HG03432 (cell line): ENCODE data around the gene GRIA1.

Source experiments
- ATAC-seq: cut with Tn5 transposase; IDR thresholded peaks from one replicate; pipeline ENCODE4 v1.9.1; 2021; ENCODE audit warnings: mild to moderate bottlenecking, moderate library complexity; ENCODE audit not compliant: unreplicated experiment

Gene GRIA1

DNA sequence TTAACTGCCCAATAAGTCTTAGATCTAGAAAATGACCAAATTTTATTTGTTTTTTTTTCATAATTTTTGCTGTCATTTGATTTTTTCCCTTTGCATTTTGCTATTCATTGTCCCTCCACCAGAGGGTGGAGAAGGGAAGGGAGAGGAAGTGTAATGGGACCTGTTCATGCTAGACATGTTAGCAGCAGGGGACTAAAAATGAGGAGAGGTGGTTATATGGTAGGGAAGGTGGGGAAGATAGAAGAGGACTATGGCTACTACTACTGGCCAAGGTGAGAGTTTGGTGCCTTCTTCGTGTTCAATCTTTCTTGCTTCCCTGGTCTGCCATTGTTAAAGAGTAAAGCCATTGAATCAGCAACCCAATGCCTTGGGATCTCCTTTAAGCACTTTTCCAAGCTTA lies 6.4 kb downstream of the GRIA1 start:
- ATAC-seq: peak; percentile 66

DNA sequence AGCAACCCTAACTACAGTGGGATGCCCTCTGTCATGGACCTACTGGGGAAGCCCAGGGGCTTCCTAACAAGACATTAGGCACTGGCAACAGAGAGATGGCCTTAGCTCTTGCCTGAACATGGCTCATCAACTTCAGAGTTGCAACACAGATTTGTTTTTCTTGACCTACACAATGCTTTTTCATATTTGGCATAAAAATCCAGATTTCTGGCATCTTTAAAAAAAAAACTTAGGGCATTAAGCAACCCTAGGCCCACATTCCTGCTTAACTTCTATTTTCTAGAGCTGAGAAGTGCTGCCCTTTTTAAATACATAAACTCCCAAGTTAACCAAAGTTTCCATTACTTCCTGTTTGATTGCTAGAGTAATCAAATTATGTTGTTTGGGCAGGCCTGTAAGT lies 8.0 kb downstream of the GRIA1 start:
- no peak for ATAC-seq

DNA sequence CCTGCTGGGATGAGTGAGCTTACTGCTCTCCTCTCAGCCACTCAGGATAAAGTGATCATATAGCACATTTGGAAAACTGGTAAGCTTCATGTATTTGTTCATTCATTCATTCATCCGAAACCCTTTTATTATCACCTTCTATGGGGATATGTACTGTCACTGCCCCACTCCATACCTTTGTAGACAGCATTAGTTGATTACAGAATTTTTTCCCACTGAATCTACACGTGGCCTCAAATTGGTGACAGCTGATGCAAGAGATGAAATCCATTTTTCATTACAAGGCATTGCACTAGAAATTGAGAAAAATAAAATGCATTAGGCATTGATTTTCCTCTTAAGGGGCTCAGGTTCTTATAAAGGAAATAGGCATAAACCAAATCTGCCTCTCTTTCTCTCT lies 9.7 kb downstream of the GRIA1 start:
- no peak for ATAC-seq

DNA sequence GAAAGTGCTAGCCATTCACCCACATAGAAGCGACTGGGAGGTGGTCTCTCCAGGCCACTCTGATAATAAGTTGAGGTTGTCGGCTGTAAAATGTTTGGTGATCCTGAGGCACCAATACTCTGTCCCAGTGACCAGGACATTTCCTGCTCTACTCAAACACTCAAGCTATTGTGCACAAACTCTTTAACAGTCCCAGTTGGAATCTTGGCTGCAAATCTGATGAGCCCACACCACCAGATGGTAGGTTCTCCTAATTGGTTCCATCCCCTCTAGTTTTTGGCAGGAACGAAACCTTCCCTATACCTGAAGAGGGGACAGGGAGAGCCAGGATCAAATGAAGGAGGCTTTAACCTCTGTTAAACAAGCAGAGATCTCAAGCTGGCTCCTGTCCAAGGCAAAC lies 14.3 kb downstream of the GRIA1 start:
- no peak for ATAC-seq

DNA sequence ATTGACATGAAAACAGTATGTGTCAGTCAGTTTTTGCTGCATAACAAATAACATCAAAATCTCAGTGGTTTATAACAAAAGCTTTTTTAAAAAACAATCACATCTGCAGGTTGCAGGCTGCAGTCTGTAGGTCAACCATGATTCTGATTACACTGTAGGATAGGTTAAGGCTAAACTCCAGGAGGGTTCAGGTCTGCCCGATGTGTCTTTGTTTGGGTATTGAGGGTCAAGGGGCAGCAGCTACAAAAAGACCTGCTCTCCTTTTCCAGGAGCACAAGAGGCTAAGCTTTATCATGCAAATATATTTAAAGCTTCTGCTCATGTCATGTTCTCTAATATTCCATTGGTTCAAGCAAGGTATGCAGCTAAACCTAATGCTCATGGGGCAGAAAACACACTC lies 18.2 kb downstream of the GRIA1 start:
- ATAC-seq: no peak

DNA sequence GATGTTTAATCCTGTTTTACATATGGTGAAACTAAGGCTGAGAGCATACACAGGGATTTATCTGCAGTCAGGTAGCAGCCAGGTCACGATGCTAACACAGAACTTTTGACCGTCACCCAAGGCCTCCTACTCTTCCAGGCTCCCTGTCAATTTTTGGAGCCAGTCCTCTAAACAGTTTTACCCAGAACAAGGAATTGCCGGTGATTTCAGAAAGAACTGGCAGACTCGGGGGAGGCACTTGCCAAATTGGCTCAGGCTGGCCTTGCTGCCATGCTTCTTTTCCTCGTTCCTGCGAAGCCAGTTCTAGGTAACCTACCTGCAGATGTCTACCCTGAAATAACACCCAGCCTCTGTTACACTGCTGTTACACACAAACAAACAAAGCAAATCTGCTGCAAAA lies 21.2 kb downstream of the GRIA1 start:
- no peak for ATAC-seq

DNA sequence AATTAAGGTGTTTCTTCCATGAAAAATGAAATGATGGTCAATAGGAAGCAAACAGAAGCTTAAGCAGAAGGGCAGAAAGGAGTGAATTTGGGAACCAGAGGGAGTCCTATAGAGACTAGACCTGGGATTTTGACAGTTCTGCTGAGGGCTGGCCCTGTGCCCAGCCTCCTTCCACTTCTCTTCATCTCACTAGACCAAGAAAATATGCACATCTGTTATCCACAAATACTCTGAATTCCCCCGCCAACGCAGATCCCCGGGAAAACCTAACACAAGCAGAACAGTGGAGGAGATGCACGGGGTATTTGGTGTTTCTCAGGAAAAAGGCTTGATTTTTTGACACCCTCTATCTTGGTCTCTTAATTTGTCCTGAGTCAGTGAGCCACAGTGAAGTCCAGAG lies 22.7 kb downstream of the GRIA1 start:
- ATAC-seq: no peak

DNA sequence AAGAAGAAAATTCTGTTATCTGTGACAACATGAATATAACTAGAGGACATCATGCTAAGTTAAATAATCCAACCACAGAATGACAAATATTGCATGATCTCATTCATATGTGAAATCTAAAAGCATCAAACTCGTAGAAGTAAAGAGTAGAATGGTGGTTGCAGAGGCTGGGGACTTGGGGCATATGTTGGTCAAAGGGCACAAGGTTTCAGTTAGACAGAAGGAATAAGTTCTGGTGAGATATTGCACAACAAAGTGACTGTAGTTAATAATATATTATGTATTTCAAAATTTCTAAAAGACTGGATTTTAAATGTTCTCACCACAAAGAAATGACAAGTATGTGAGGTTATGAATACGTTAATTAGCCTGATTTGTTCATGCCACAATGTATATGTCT lies 24.8 kb downstream of the GRIA1 start:
- ATAC-seq: no peak

DNA sequence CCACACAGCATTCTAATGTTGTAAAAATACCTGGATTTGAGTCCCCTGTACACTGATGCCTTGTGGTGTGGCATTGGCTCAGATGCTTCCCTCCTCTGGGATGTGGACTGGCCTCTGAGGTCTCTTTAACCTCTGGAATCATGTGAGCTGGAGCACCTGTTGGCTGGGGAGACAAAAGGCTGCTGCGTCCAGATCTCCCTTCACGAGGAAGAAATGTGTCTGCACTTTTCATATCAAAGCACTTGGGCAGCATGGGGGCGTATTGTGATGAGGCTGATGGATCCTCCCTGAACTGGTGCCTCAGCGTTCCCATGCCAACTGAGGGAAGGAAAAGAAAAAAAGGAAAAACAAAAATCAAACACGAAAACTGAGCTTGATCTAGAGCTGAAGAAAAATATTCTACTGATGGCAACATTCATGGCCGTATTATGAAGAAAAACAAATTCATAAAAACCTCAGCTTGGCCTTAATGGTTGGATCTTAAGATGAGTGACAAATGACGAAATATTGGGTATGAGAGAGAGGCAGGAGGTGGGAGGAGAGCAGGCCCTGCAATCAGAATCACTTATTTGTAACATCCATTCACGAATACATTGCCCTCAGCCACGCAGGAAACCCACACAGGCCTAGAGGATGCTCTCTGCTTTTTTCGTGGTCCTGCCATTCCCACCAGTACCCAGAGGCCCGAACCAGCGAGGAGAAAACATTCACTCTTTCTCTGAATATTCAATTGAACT lies 26.2 kb downstream of the GRIA1 start:
- ATAC-seq: no peak

DNA sequence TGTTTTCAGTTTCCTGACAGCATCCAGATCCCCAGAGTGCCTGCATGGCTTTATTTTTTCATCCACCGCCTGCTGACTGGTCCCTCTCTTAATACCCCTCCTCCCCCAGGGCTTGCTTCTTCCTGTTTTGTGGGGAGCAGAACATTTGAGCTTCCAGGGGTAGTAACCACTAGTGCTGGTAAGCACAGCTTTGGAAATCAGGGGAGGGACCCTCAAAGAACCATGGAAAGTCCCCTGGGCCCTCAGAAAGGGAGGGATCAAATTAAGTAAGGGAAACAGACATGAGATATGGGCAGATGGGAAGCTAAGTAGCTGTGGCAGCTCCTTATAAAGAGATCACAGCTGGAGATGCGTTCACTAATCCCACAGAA lies 26.8 kb downstream of the GRIA1 start:
- ATAC-seq: no peak

DNA sequence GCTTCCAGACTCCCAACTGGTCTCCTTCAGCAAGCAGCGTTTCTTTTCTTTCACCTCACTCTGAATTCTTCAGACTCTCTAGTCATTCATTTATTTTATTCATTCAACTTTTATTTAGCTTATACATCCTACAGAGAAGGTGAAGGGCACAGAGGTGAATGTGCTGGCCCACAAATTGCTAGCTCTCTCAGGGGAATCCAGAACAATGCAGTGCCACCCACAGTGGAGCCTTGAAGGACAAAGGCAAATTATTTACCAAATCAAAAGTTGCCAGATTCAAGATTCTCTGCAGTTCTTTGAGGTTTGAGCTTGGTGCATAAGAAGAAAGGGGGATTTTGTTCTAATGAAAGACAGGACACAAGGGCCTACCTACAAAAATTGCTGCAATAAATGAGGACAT lies 29.7 kb downstream of the GRIA1 start:
- no peak for ATAC-seq

DNA sequence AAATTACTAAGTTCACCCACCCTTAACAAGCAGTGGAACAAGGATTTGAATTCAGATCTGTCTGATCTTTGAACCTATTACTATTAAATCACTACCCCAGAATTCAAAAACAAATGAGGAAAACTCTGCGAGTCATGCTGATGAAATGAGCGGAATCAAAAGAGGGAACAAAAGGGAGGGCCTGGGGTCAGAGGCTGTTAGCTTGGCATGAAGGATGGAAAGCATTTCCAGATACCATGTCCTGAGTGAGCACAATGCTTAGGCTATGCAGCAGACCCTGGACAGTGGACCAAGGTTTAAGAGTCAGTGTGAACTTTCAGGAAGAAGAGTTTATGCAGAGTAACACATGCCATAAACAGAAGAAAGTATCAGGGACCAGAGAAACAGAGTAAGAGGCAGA lies 30.5 kb downstream of the GRIA1 start:
- no peak for ATAC-seq

DNA sequence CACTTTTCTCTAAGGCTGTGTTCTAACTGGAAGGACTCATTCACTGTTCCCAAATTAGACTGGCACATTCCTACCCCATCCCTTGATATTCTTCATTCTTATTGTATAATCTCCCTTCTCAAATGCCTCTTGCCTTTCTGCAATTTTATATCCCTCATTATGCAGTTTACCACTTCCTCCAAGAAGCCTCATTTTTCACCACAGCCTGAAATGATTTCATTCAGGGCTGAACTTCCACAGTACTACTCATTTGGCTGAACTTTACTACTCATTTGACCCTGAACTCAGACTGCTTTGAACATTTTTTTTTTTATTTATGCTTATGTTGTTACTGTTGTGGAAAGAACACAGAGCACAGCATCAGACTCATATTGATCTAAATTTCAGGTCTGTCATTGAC lies 32.7 kb downstream of the GRIA1 start:
- no peak for ATAC-seq

DNA sequence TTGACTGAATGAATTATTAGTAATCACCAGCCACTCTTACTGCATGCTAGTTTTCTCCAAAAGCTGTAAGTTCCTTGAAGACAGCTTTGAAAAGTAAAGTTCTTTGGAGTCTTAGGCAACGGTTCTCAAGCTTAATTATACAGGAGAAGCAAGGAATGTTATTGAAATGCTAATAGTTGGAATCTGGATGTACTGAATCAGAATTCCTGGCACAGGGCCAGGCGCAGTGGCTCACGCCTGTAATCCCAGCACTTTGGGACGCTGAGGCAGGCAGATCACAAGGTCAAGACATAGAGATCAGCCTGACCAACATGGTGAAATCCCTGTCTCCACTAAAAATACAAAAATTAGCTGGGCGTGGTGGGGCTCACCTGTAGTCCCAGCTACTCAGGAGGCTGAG lies 33.4 kb downstream of the GRIA1 start:
- ATAC-seq: no peak

DNA sequence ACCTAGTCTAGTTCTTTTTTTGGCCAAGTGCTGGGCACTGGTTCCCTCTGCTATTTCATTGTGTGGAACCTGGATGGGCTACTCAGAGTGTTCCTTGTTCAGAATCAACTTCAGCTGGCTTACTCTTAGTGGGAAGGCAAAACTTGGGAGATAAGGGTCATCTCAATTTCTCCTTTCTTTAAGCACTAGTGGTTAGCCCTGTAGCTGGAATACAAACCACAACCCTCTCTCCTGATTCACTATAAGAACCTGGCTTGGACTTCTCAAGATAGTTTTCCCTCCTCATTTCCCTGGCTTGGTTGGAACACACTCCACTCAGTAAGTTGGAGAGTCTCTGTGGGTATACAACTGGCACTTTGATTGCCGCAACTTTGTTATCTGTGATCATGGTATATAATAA lies 35.1 kb downstream of the GRIA1 start:
- ATAC-seq: no peak

DNA sequence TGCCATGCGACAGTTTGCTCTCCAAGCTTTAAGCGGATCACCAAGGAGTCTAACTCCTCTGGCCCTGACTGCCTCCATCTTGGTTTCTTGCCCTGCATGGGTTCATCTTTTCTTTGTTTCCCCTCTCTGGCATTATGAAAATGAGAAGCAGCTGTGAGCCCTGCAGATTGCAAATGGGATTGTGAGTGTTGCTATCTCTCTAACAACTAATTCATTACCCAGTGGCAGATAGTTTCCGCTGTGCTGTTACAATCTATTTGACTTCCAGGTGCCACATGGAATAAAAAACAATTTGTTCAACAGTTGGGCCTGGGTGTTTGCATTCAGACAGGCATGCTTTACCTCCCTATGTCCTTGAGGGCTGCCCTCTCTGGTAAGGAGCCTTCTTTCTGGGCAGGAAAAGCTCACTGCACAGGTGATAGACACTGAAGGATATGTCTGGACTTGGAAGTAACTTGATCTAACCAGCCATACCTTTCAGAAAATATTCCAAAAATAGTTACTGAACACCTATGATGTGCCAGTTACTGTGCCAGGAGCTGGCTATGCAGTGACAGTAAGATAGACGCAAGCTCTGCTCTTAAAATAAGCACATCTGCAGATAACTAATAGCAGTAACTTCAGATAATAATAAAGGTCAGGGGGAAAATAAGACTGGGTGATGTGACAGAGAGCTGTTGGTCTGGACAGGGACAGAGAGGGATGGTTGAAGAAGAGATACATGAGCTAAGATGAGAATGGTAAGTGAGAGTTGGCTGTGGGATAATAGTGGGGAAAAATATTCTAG lies 40.1 kb downstream of the GRIA1 start:
- ATAC-seq: no peak

DNA sequence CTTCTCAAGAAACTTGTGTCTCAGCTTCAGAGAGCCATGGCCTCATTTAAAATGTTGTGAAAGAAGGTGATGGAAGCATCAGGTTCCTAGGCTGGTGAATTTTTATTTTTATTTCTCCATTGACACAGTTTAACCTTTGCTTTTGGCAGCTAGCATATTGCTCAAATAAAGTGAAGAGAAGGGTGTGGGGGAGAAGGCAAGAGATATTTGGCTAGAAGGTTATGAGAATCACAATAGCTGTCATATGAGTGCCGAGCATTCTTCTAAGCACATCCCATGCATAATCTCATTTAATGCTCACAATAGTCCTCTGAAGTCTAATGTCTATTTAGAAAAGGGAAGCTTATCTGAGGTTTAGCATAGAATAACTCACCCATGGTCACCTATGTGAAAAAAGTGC lies 43.1 kb downstream of the GRIA1 start:
- no peak for ATAC-seq

DNA sequence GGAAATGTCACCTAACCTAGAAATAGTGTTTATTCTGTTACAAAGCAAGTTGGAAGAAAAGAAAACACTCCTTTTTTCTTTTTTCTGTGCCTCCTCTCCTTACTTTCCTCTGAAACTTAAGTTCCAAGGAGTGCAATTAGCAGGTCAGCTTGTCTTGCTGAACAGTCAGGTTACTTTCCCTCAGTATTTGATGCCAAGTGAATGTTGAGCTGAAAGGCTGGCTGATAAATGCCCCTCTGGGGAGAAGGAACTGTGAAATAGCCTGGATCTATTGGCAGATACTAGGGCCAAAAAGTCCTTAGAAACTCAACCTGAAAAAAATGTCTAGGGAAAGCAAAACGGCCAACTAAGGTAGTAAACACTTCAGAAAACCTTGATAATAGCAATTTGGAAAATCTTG lies 43.6 kb downstream of the GRIA1 start:
- ATAC-seq: no peak

DNA sequence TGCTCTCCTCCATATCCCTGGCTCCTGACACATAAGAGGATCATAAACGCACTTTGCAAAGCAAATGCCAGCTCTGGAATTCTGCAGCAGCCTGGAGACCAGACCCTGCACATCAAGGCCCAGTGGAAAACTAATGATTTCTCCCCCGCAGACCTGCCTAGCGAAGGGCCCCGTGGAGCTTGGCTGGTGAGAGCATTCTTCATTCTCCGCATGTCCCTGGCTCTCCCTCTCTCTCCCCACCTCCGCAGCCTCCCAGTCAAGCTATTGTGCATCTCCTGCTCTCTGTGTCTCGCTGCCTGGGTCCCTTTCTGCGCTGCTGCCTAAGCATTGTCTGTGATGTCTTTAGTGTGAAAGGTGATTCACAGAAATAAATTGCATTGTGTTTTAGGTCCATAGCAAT lies 46.7 kb downstream of the GRIA1 start:
- ATAC-seq: no peak

DNA sequence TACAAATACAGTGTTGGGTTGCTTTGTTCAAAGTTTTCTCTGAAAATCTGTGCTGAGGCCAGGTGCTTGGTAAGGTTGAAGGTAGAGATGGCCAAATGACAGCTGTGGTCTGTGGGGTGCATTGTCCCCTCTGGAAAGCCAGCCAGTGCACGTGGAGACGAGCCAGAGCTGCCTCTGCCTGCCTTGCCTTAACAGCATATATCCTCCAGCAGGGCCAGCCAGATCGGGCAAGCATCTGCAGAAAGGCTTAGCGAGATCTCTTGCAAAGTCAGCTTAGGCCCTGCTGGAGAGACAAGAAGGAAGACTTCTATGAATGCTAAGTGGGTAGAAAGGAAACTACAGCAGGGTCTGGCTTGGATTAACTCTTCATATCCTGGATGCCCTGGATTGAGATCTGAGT lies 49.5 kb downstream of the GRIA1 start:
- ATAC-seq: no peak

DNA sequence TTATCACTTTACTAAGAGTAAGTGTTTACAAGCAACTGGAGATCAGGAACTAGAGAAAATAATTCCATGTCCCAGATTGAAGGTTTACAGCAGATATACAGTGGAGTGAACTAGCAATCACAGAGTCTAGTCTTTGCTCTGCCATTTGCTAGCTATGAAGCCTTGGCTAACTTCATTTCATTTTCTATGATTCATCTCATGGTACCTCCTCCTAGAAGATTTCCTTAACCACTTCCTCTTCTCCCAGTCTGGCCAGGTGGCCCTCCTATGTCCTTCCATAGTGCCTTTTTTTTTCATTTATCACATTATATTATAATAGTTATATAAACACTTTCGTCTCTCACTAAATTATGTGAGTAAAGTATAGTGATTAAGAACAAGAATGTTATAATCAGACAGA lies 52.1 kb downstream of the GRIA1 start:
- no peak for ATAC-seq

DNA sequence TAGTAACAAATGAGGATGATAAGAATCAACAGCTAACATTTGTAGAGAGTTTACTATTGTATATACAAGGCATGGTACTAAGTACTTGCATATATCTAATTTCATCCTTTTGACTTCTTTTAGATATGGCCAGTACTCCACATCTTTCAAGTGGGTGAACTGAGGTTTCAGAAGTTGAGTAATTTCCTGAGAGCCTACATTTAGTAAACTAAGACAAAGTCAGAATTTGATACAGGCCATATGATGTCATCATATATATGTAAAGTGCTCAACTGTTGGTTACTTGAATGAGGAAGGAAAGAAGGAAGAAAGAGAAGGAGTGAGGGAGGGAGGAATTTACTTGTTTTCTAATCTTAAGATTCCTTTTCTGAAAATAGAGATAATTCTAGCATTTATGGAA lies 52.8 kb downstream of the GRIA1 start:
- ATAC-seq: no peak

DNA sequence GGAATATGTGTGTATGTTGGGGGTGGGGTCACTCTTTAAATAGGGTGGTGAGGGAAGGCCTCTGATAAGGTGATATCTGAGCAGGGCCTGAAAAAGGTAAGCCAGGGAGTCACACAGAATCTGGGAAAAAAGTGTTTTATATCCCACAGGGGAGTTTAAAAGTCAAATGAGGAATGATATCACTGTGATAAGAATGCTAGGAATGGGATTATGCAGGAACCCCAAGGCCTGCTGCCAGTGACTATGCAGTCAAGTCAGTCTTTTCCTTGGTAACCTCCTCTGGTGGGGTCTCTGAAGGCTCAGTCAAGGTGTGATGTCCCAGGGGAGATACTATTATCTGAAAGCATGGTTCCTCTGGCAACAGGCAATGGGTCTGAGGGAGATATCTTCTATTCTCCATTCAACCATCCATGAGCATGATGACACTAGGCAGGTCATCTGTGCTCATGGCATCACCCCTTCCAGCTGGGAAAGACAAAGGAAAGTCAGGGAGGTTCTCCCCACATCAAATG lies 53.5 kb downstream of the GRIA1 start:
- no peak for ATAC-seq
